K562 (cell line): ENCODE data around the gene SCP2.

ENCODE experiments used
- BDP1 ChIP-seq: IDR thresholded peaks from 3 replicates; pipeline ENCODE4 v1.6.1; 2011; ENCODE audit not compliant: insufficient read length, insufficient read depth
- MXI1 ChIP-seq: IDR thresholded peaks from 2 replicates; pipeline ENCODE4 v1.6.1; 2011; ENCODE audit warnings: low read depth, mild to moderate bottlenecking, improper control_type of control experiment, low read length
- SIX5 ChIP-seq, 2 experiments: IDR thresholded peaks; 2 replicates each; pipeline ENCODE4 v1.6.1; 2011; ENCODE audit warnings: low read length in 2 of 2, borderline replicate concordance in 1 of 2, low read depth in 1 of 2, mild to moderate bottlenecking in 1 of 2, moderate library complexity in 1 of 2; ENCODE audit not compliant: insufficient read depth in 1 of 2

DNA sequence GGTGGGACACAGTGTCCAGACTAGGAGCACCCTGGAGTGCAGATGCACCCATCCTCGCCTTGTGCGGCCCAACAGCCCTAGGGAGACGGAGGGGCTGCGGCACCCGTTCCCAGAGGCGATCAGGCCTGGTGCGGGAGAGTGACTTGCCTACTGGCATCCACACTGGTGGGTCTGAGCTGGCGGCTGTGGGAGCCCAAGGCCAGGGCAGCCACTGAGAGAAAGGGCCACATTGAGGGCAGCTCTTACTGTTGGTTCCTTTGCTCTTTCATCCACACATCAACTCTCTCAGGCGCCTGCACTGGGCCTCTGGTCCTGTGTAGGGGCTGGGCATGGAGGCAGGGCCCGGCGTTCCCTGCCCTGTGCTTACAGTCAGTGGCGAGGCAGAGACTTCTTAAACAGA lies 143.5 kb downstream of the SCP2 start:
- TF ChIP-seq SIX5 (IDR thresholded peaks at IDR 0.05; ENCODE audit: borderline replicate concordance in 1 of 2, insufficient read depth in 1 of 2, low read depth in 1 of 2, low read length in 2 of 2) = no peak
- TF ChIP-seq BDP1 = no peak
- TF ChIP-seq MXI1 = no peak
